Stimulated activated naive CD4-positive, alpha-beta T cell (primary cell): Measurements from ENCODE around the gene TMEM255B.

ENCODE experiments used
- DNase-seq, 6 experiments: peaks; one replicate each; lab custom pipeline; 2025; lab: John Stamatoyannopoulos, UW

TMEM255B gene

GRCh38 chr13:113862191-113862930, 103.3 kb downstream of the TMEM255B start:
- no peak for DNase-seq

GRCh38 chr13:113862931-113863523, 104.0 kb downstream of the TMEM255B start:
- no peak for DNase-seq

- peak in 2 of 6 experiments; percentile 9 to 17 for DNase-seq
Observed at GRCh38 chr13:113863524-113864272, 104.7 kb downstream of the TMEM255B start, which contains the start of gene GAS6. TSS of gene GAS6 (minus strand) at chr13:113864076. CDS start at chr13:113863920, 156 bp downstream.

- no peak for DNase-seq
Observed at GRCh38 chr13:113864273-113864890, 105.4 kb downstream of the TMEM255B start.

GRCh38 chr13:113865427-113865826, 106.4 kb downstream of the TMEM255B start:
- DNase-seq = no peak
